Renal cortex interstitium (tissue), 11 donors: Measurements from ENCODE around the gene MCTP1. TPM values are rescaled to one million over a fixed set of nuclear protein-coding genes. Genes with fewer than 3 reads are reported as not detected.

Experiments
- DNase-seq, 11 donors: peaks; one replicate each; pipeline ENCODE4 v3.0.0-alpha.2; 2013; ENCODE audit warnings: low read depth in 9 of 11, low spot score in 4 of 11; ENCODE audit errors: extremely low read depth in 1 of 11
- polyA plus RNA-seq, 3 donors: library from polyadenylated mRNA; unstranded; fragments of 120-200 nt; gene quantifications; one replicate each; pipeline ENCODE4 v1.2.1, GENCODE V29; 2013; ENCODE audit not compliant: insufficient read length in 3 of 3

The MCTP1 gene
- polyA plus RNA-seq, 3 donors: 4.3 to 7.1 (median 6.2) TPM

GRCh38 chr5:94674490-94675382, 610.2 kb downstream of the MCTP1 start:
- no peak for DNase-seq

- no peak for DNase-seq
Observed at GRCh38 chr5:94672746-94673145, 612.1 kb downstream of the MCTP1 start.

GRCh38 chr5:94670726-94671125, 614.2 kb downstream of the MCTP1 start:
- no peak for DNase-seq

GRCh38 chr5:94667937-94668336, 617.0 kb downstream of the MCTP1 start:
- DNase-seq: no peak

GRCh38 chr5:94661086-94661485, 623.8 kb downstream of the MCTP1 start:
- DNase-seq: no peak

GRCh38 chr5:94660506-94660905, 624.4 kb downstream of the MCTP1 start:
- DNase-seq: no peak

GRCh38 chr5:94658272-94658671, 626.6 kb downstream of the MCTP1 start:
- no peak for DNase-seq

Other genes starting within 250 kb of the MCTP1 start
- gene FAM81B, start 106.3 kb upstream of the MCTP1 start, polyA plus RNA-seq: 1 to 10 TPM; 4.8 to 6.2 (median 4.9) TPM